Hepatocyte (in vitro differentiated cells): Measurements from ENCODE around the gene CNNM4.

Experiments used
- EZH2 ChIP-seq: fragments of 200-600 bp; sonication (generic); IDR thresholded peaks from 2 replicates; pipeline ENCODE4 v1.6.1; 2016; ENCODE audit warnings: antibody characterized with exemption, mild to moderate bottlenecking, borderline replicate concordance
- TF ChIP-seq, protein P1 (sequence below): fragments of 200-600 bp; sonication (generic); IDR thresholded peaks from 2 replicates; pipeline ENCODE4 v1.5.1; 2016; ENCODE audit warnings: antibody characterized with exemption, mild to moderate bottlenecking; ENCODE audit not compliant: poor library complexity

DNA sequence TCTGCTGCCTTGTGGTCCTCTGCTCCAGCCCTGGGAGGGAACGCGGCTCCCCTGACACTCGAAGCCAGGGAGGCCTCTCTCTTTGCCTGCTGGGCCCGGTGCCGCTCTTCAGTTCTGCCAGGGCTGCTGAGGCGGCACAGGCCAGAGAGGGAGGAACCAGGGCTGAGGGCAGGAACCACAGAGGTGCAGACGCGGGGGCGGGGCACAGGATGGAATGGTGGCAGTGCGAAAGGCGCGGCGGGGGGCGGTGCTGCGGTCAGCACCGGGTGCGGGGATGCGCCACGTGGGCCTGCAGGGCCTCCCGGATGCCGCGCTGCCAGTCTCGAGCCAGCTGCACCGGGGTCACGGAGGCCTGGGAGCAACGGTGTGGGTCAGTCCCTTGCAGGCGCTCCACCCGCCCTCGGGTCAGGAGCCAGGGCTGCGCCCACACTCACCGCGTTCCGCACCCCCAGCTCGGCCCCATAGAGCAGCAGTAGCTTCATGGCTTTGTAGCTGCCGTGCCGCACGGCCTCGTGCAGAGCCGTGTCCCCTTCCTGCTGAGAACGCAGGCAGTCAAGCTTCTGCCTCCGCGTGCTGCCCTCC lies 78.7 kb downstream of the CNNM4 start:
- TF ChIP-seq EZH2 = no peak
- TF ChIP-seq, protein P1, sequence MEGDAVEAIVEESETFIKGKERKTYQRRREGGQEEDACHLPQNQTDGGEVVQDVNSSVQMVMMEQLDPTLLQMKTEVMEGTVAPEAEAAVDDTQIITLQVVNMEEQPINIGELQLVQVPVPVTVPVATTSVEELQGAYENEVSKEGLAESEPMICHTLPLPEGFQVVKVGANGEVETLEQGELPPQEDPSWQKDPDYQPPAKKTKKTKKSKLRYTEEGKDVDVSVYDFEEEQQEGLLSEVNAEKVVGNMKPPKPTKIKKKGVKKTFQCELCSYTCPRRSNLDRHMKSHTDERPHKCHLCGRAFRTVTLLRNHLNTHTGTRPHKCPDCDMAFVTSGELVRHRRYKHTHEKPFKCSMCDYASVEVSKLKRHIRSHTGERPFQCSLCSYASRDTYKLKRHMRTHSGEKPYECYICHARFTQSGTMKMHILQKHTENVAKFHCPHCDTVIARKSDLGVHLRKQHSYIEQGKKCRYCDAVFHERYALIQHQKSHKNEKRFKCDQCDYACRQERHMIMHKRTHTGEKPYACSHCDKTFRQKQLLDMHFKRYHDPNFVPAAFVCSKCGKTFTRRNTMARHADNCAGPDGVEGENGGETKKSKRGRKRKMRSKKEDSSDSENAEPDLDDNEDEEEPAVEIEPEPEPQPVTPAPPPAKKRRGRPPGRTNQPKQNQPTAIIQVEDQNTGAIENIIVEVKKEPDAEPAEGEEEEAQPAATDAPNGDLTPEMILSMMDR = no peak
